Lower lobe of right lung (tissue), 2 donors: Measurements from ENCODE around the gene ROGDI. TPM values are rescaled to one million over a fixed set of nuclear protein-coding genes. Genes with fewer than 3 reads are reported as not detected.

ENCODE experiments used
- ATAC-seq, 2 donors: fragments of 200-7000 bp; cut with Tn5 transposase; one replicate each; pipeline ENCODE4 v1.9.1; 2020 to 2022; ENCODE audit warnings: mild to moderate bottlenecking in 2 of 2, moderate library complexity in 2 of 2
- DNase-seq: peaks from one replicate; pipeline ENCODE4 v3.0.0-alpha.2; 2020
- H3K27ac ChIP-seq: fragments of 200-600 bp; one replicate; pipeline ENCODE4 v1.8.0; 2022
- H3K27me3 ChIP-seq: fragments of 200-600 bp; one replicate; pipeline ENCODE4 v1.8.0; 2022; ENCODE audit warnings: low read depth
- H3K36me3 ChIP-seq: fragments of 200-600 bp; one replicate; pipeline ENCODE4 v1.8.0; 2022; ENCODE audit warnings: mild to moderate bottlenecking
- H3K4me1 ChIP-seq: fragments of 200-600 bp; one replicate; pipeline ENCODE4 v1.8.0; 2022
- H3K4me3 ChIP-seq: fragments of 200-600 bp; one replicate; pipeline ENCODE4 v1.8.0; 2022; ENCODE audit warnings: mild to moderate bottlenecking
- H3K9me3 ChIP-seq: fragments of 200-600 bp; one replicate; pipeline ENCODE4 v1.8.0; 2022
- intact Hi-C: fragments of 100-400 bp; cut with DNase I; formaldehyde crosslinking; loops from one replicate; pipeline ENCODE4 v1.11.0; 2022
- total RNA-seq: library from RNA; stranded (reverse); fragmentation: NEBNext Ultra II Directional; extraction: Animal tissue kit (Norgen Biotek cat#: 25700); gene quantifications from one replicate; pipeline ENCODE4 v1.2.1, GENCODE V29; 2021
- TF ChIP-seq, protein P1 (sequence below): fragments of 200-600 bp; IDR thresholded peaks from one replicate; pipeline ENCODE4 v1.8.0; 2022; ENCODE audit warnings: antibody characterized with exemption, mild to moderate bottlenecking
- donor health status: DM: no; HTN: yes; CAD: no; lungs with severe emphysema.

The ROGDI gene
- total RNA-seq, 1 donor from 2014 or later = 24.9 TPM

DNA sequence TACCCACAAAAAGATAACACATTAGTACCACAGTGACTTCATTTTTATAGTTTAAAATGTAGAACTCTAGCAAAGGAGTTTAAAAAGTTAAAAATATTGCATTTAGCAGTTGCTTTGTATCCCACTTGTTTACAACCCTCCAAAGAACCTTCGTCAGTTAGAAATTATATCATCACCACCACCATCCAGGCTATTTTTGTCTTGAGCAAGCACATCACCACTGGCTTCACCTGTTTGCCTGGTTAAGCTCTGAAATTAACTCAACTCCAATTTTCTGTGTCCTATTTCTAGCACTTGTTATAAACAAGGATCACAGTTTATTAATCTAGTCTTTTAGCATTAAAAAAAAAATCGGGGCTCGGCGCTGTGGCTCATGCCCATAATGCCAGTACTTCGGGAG is 38.6 kb upstream of the ROGDI start:
- Histone ChIP-seq H3K9me3 (no peaks in the 10 kb centered on the region), H3K4me1 (peaks cover 13% of the 10 kb centered on the region), H3K27ac (no peak overlapping the region), H3K27me3 (no peaks in the 10 kb centered on the region), H3K4me3 (no peak overlapping the region), H3K36me3 (peaks cover 92% of the 10 kb centered on the region)
- DNase-seq (no peak), ATAC-seq (no peak)
- intact Hi-C loops = no loop called here
- TF ChIP-seq, protein P1, sequence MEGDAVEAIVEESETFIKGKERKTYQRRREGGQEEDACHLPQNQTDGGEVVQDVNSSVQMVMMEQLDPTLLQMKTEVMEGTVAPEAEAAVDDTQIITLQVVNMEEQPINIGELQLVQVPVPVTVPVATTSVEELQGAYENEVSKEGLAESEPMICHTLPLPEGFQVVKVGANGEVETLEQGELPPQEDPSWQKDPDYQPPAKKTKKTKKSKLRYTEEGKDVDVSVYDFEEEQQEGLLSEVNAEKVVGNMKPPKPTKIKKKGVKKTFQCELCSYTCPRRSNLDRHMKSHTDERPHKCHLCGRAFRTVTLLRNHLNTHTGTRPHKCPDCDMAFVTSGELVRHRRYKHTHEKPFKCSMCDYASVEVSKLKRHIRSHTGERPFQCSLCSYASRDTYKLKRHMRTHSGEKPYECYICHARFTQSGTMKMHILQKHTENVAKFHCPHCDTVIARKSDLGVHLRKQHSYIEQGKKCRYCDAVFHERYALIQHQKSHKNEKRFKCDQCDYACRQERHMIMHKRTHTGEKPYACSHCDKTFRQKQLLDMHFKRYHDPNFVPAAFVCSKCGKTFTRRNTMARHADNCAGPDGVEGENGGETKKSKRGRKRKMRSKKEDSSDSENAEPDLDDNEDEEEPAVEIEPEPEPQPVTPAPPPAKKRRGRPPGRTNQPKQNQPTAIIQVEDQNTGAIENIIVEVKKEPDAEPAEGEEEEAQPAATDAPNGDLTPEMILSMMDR = no peak

DNA sequence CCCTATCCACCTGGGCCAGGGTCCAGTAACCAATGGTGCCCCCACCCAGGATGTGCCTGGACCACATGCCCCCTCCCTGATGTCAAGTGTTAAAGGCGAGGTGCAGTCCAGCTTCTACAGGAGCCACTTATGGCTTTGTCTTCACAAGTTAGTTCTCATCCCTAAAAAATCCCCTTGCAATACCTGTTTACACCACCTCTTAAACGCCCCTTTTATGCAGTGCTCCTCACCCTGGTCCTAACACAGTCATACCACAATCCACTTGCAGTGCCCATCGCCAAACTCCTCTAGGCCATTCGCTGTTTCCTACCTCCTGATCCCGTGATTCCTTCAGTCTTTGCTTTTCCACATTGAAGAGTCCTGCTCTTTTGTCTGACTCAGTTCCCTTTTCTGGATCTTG is 37.5 kb upstream of the ROGDI start:
- no peak overlapping the region for H3K4me3 ChIP-seq
- no peaks in the 10 kb centered on the region for H3K27me3 ChIP-seq
- H3K4me1 ChIP-seq = peaks cover 2% of the 10 kb centered on the region
- DNase-seq (no peak), ATAC-seq (no peak)
- TF ChIP-seq, protein P1 = no peak
- no peaks in the 10 kb centered on the region for H3K9me3 ChIP-seq
- intact Hi-C loops = no loop called here
- peaks cover 100% of the 10 kb centered on the region for H3K36me3 ChIP-seq
- H3K27ac ChIP-seq = no peak overlapping the region

DNA sequence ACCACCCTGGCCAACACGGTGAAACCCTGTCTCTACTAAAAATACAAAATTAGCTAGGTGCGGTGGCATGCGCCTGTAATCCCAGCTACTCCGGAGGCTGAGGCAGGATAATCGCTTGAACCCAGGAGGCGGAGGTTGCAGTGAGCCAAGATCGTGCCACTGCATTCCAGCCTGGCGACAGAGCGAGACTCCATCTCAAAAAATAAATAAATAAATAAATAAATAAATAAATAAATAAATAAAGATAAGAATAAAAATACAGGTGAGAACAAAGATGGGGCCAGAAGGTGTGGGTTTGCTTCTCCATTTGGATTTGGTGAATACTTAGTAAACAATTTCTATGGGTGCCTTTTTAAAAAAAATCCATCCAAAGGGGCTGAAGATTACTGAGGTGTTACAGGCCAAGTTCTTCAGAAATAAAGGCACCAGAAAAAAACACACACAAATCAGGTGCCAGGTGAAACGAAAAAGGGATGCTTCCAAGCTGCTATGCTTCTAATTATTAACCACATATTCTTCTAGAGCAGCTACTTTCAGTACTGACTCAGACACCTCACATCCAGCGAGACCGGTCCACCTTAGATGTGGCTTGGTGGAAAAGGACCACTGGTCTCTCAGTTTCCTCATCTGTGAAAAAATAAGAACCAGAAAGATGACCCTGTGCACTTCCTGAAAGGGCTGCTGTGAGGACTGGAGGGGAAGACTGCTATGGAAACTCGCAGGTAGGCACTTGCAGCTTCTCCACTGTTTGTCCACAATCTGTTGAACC is 35.5 kb upstream of the ROGDI start:
- peaks cover 91% of the 10 kb centered on the region for H3K36me3 ChIP-seq
- no peaks in the 10 kb centered on the region for H3K27me3 ChIP-seq
- no peak for ATAC-seq
- no peak overlapping the region for H3K27ac ChIP-seq
- no peaks in the 10 kb centered on the region for H3K4me1 ChIP-seq
- DNase-seq = no peak
- H3K4me3 ChIP-seq = no peak overlapping the region
- H3K9me3 ChIP-seq = no peaks in the 10 kb centered on the region
- intact Hi-C loops = no loop called here
- TF ChIP-seq, protein P1 = no peak

DNA sequence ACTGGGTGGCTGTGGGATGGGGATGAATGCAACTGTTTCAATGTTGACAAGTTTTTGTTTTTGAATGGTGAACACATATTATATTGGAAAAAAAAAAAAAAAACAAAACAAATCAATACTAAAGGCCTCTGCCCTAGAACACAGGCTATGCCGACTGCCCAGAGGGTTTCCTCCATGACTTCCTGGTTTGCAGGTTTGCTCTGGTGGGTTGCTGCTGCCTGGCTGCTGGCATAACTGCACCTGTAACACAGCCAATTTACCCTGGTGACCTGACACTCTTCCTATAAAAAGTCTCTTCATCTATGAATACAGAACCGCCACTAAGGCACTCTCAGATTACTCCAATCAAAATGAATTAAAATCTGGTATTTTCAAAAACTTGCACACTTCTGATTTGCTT is 34.3 kb upstream of the ROGDI start:
- H3K4me1 ChIP-seq = no peaks in the 10 kb centered on the region
- intact Hi-C loops = no loop called here
- H3K9me3 ChIP-seq = no peaks in the 10 kb centered on the region
- H3K36me3 ChIP-seq = peaks cover 91% of the 10 kb centered on the region
- H3K27me3 ChIP-seq = no peaks in the 10 kb centered on the region
- DNase-seq = no peak
- no peak overlapping the region for H3K27ac ChIP-seq
- no peak for ATAC-seq
- TF ChIP-seq, protein P1 = no peak
- H3K4me3 ChIP-seq = no peak overlapping the region

DNA sequence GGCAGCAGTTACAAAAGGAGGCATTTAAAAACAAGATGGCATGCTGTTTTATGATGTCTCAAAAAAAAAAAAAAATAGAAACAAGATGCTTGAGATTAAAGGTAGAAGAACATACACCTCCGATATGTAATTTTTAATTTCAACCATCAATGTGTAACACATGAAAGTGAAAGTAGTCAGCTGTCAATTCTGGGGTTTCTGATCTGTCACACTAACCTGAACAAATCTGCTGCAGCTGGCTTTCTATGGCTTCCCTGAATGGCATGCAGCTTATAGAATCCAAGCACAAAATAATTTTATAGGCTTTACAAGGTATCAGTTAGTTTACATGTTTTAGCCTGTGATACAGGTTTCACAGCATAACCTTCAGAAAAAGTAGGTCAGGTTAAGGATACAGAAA is 31.2 kb upstream of the ROGDI start:
- H3K4me1 ChIP-seq = no peaks in the 10 kb centered on the region
- H3K4me3 ChIP-seq = no peak overlapping the region
- H3K36me3 ChIP-seq = peaks cover 91% of the 10 kb centered on the region
- ATAC-seq = no peak
- no peak overlapping the region for H3K27ac ChIP-seq
- H3K27me3 ChIP-seq = no peaks in the 10 kb centered on the region
- intact Hi-C loops = no loop called here
- DNase-seq = no peak
- TF ChIP-seq, protein P1 = no peak
- H3K9me3 ChIP-seq = no peaks in the 10 kb centered on the region
